Psoas muscle (tissue), 8 donors: Measurements from ENCODE around the gene BTBD17. TPM values are rescaled to one million over a fixed set of nuclear protein-coding genes. Genes with fewer than 3 reads are reported as not detected.
A peak's percentile ranks its signal among the peaks of the same experiment; 100 is the strongest.

Source experiments
- ATAC-seq, 4 donors: fragments of 200-7000 bp; cut with Tn5 transposase; one replicate each; pipeline ENCODE4 v1.9.1; 2020; ENCODE audit warnings: moderate library complexity in 3 of 4, mild to moderate bottlenecking in 2 of 4
- DNase-seq, 2 donors: peaks; one replicate each; pipeline ENCODE4 v3.0.0-alpha.2; 2020
- H3K27ac ChIP-seq: fragments of 200-600 bp; one replicate; pipeline ENCODE4 v1.8.0; 2022
- H3K27me3 ChIP-seq, 3 donors: fragments of 200-600 bp in 1 of 3; one replicate each; pipeline versions ENCODE4 v1.6.1 to v1.8.0; 2013 to 2022; ENCODE audit warnings: low read length in 2 of 3, mild to moderate bottlenecking in 2 of 3, moderate library complexity in 1 of 3; ENCODE audit not compliant: insufficient read depth in 3 of 3
- H3K36me3 ChIP-seq, 2 donors: fragments of 200-600 bp in 1 of 2; one replicate each; pipeline versions ENCODE4 v1.6.1 to v1.8.0; 2013 to 2022; ENCODE audit warnings: low read depth in 1 of 2, mild to moderate bottlenecking in 1 of 2, moderate library complexity in 1 of 2; ENCODE audit not compliant: insufficient read depth in 1 of 2
- H3K4me1 ChIP-seq: fragments of 200-600 bp; one replicate; pipeline ENCODE4 v1.8.0; 2022
- H3K4me3 ChIP-seq: fragments of 200-600 bp; one replicate; pipeline ENCODE4 v1.8.0; 2022; ENCODE audit warnings: mild to moderate bottlenecking
- H3K9me3 ChIP-seq: fragments of 200-600 bp; one replicate; pipeline ENCODE4 v1.8.0; 2022
- WGBS, 3 donors: extraction: QIAGEN DNeasy Blood & Tissue Kit; methylation state at CpG; one replicate each; pipeline versions ENCODE4 v1.1.6 to v1.1.7; 2013; 5-methylcytosine and 5-hydroxymethylcytosine counted together
- intact Hi-C, 2 donors: fragments of 100-400 bp; cut with DNase I; formaldehyde crosslinking; loops; one replicate each; pipeline versions ENCODE4 v1.11.0 to v1.14.2; 2022
- polyA plus RNA-seq, 3 donors: library from polyadenylated mRNA; stranded (reverse); fragments of 200-250 nt; gene quantifications; one replicate each; pipeline ENCODE4 v1.2.3, GENCODE V29; 2013
- total RNA-seq, 4 donors: library from RNA; stranded (reverse); fragmentation: NEBNext Ultra II Directional in 2 of 4; extraction: Animal tissue kit (Norgen Biotek cat#: 25700) in 2 of 4; gene quantifications; one replicate each; pipeline versions ENCODE4 v1.2.1 to v1.2.4, GENCODE V29; 2021 to 2023
- TF ChIP-seq, protein P1 (sequence below): fragments of 200-600 bp; IDR thresholded peaks from one replicate; pipeline ENCODE4 v1.8.0; 2022; ENCODE audit warnings: antibody characterized with exemption
- donor health status: healthy with polysubstance abuse.
- donor health status: DM: no; HTN: no; CAD: no; lungs with moderate emphysema.
- donor health status: Bipolar disorder and iron deficiency.
- donor health status: healthy.
- donor health status: DM: yes; HTN: yes; CAD: no.
- donor health status: DM: no; HTN: no; CAD: no.
- donor health status: DM: no; HTN: no; CAD: no.
- donor health status: DM: yes; HTN: yes; CAD: no.

BTBD17 gene
- total and polyA plus RNA-seq, 7 donors = not detected

DNA sequence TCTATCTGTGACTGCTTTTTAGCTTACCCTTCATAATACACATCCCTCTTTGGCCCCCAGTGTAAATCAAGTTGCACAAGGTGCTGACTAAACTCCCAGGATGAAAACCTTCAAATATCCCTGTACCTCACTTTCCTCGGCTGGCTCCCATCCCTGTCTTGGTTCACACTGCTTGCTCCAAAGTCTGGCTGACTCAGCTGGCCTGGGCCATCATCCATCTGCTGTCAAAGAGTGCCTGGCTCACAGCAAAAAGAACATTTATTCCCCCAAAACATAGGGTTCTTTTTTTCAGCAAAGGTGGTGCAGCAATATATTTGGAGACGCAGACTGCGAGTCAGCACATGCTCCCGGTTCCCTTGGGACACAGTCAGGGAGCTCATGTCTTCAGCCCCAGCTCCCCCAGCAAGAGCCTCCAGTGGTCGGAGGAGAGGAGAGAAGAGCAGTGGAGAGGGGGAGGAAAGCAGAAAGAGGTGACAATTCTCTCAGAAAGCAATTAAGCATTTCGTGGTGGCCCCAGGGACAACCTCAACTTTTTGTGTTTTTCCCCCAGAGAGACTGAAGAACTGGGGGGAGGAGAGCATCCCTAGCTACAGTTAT, 31.8 kb upstream of the BTBD17 start:
- ATAC-seq = peak in 2 of 4 donors; percentile 38 to 46

DNA sequence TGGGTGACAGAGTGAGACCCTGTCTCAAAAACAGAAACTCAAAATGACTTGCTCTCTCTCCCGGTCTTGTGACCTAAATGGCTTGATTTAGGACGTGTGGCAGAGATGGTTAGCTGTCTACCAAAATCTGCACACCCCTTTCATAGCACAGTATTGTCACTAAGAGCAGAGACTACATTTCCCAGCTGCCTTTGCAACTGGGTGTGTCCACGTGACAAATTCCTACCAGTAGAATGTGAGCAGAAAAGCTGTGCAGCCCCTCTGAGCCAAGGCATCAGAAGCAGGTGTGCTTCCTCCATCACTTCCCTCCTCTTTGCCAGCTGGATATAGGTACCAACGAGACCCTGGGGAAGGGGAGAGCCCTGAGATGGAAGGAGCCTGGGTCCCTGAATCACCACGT, 31.2 kb upstream of the BTBD17 start:
- 66 to 83% (median 78%) methylated on average over 5 of the region's 5 CpGs for WGBS, 3 donors
- intact Hi-C loops = loop anchor here in 1 of 2 donors (5.0 kb wide), 1 partner anchor 34 kb away; no protein-coding TSS in a partner anchor
- Histone ChIP-seq H3K27me3 (no peaks in the 10 kb centered on the region), H3K27ac (peak overlapping the region; percentile 93), H3K36me3 (no peaks in the 10 kb centered on the region), H3K4me3 (no peak overlapping the region), H3K9me3 (no peaks in the 10 kb centered on the region), H3K4me1 (peaks cover 55% of the 10 kb centered on the region)
- DNase-seq (peak in 1 of 2 donors; percentile 21), ATAC-seq (no peak)
- TF ChIP-seq, protein P1, sequence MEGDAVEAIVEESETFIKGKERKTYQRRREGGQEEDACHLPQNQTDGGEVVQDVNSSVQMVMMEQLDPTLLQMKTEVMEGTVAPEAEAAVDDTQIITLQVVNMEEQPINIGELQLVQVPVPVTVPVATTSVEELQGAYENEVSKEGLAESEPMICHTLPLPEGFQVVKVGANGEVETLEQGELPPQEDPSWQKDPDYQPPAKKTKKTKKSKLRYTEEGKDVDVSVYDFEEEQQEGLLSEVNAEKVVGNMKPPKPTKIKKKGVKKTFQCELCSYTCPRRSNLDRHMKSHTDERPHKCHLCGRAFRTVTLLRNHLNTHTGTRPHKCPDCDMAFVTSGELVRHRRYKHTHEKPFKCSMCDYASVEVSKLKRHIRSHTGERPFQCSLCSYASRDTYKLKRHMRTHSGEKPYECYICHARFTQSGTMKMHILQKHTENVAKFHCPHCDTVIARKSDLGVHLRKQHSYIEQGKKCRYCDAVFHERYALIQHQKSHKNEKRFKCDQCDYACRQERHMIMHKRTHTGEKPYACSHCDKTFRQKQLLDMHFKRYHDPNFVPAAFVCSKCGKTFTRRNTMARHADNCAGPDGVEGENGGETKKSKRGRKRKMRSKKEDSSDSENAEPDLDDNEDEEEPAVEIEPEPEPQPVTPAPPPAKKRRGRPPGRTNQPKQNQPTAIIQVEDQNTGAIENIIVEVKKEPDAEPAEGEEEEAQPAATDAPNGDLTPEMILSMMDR = no peak

More for the DNA sequence above, 31.8 kb upstream of the BTBD17 start:
- peak overlapping the region; percentile 93 for H3K27ac ChIP-seq
- H3K36me3 ChIP-seq = no peaks in the 10 kb centered on the region
- TF ChIP-seq, protein P1 = no peak
- H3K27me3 ChIP-seq = no peaks in the 10 kb centered on the region
- peaks cover 49% of the 10 kb centered on the region for H3K4me1 ChIP-seq
- DNase-seq = peak in 1 of 2 donors; percentile 62
- intact Hi-C loops = loop anchor here in 1 of 2 donors (5.0 kb wide), 1 partner anchor 34 kb away; no protein-coding TSS in a partner anchor
- no peaks in the 10 kb centered on the region for H3K9me3 ChIP-seq
- 46 to 62% (median 51%) methylated on average over 6 of the region's 6 CpGs for WGBS, 3 donors
- H3K4me3 ChIP-seq = no peak overlapping the region

- 68 to 71% (median 68%) methylated on average over 5 of the region's 5 CpGs for WGBS, 3 donors
- Histone ChIP-seq H3K4me3 (no peak overlapping the region), H3K9me3 (no peaks in the 10 kb centered on the region), H3K27me3 (no peaks in the 10 kb centered on the region), H3K27ac (no peak overlapping the region), H3K36me3 (no peaks in the 10 kb centered on the region), H3K4me1 (peaks cover 66% of the 10 kb centered on the region)
- intact Hi-C loops = loop anchor here in 1 of 2 donors (5.0 kb wide), 1 partner anchor 36 kb away; no protein-coding TSS in a partner anchor
- DNase-seq = peak in 1 of 2 donors; percentile 27
- no peak for ATAC-seq
- TF ChIP-seq, protein P1 = no peak
Measured at GRCh38 chr17:74391771-74392170, 30.1 kb upstream of the BTBD17 start.

- peak overlapping the region; percentile 41 for H3K27ac ChIP-seq
- H3K9me3 ChIP-seq = no peaks in the 10 kb centered on the region
- DNase-seq (peak in 1 of 2 donors; percentile 15), ATAC-seq (no peak)
- intact Hi-C loops = loop anchor here in 1 of 2 donors (5.0 kb wide), 1 partner anchor 36 kb away; no protein-coding TSS in a partner anchor
- 85 to 92% (median 86%) methylated on average over 11 of the region's 11 CpGs for WGBS, 3 donors
- no peak overlapping the region for H3K4me3 ChIP-seq
- no peaks in the 10 kb centered on the region for H3K27me3 ChIP-seq
- TF ChIP-seq, protein P1 = no peak
- peaks cover 62% of the 10 kb centered on the region for H3K4me1 ChIP-seq
- H3K36me3 ChIP-seq = no peaks in the 10 kb centered on the region
Measured at GRCh38 chr17:74390680-74391653, 29.3 kb upstream of the BTBD17 start.
